ENCODE results near the gene CNTNAP2. TPM values are rescaled to one million over a fixed set of nuclear protein-coding genes. Genes with fewer than 3 reads are reported as not detected.

The CNTNAP2 gene
- total RNA-seq, 2 donors from 2014 or later = 3.5 to 4.0 TPM

- no peak for DNase-seq
- no peak for ATAC-seq
- intact Hi-C loops (cut with DNase I, micrococcal nuclease) = no loop called here
These were observed 1076.9 kb downstream of the CNTNAP2 start for GRCh38 chr7:147193476-147193875.

GRCh38 chr7:147196481-147196880 is 1079.9 kb downstream of the CNTNAP2 start:
- intact Hi-C loops (cut with DNase I, micrococcal nuclease) = no loop called here
- no peak for ATAC-seq
- DNase-seq = no peak

GRCh38 chr7:147197006-147197405 is 1080.4 kb downstream of the CNTNAP2 start:
- DNase-seq (no peak), ATAC-seq (no peak)

GRCh38 chr7:147199868-147200267 is 1083.3 kb downstream of the CNTNAP2 start:
- intact Hi-C loops (cut with DNase I, micrococcal nuclease) = no loop called here
- ATAC-seq = no peak
- DNase-seq = no peak

More at GRCh38 chr7:147197006-147197405, 1080.4 kb downstream of the CNTNAP2 start:
- intact Hi-C loops (cut with DNase I, micrococcal nuclease) = no loop called here

GRCh38 chr7:147207988-147208387 is 1091.4 kb downstream of the CNTNAP2 start:
- no peak for ATAC-seq
- DNase-seq = no peak
- intact Hi-C loops (cut with DNase I, micrococcal nuclease) = no loop called here

- intact Hi-C loops (cut with DNase I, micrococcal nuclease) = no loop called here
- ATAC-seq (no peak), DNase-seq (no peak)
These were observed 1114.7 kb downstream of the CNTNAP2 start for GRCh38 chr7:147231275-147231674.

- intact Hi-C loops (cut with DNase I, micrococcal nuclease) = no loop called here
- no peak for ATAC-seq
- DNase-seq = no peak
These were observed 1119.2 kb downstream of the CNTNAP2 start for GRCh38 chr7:147235645-147236382.

GRCh38 chr7:147240468-147240867 is 1123.9 kb downstream of the CNTNAP2 start:
- ATAC-seq (no peak), DNase-seq (no peak)
- intact Hi-C loops (cut with DNase I, micrococcal nuclease) = no loop called here

- DNase-seq (peak in 1 of 2 donors; percentile 21), ATAC-seq (peak; percentile 44)
- intact Hi-C loops (cut with DNase I, micrococcal nuclease) = no loop called here
These were observed 1128.7 kb downstream of the CNTNAP2 start for GRCh38 chr7:147245274-147245673.

- no peak for DNase-seq
- ATAC-seq = no peak
- intact Hi-C loops (cut with DNase I, micrococcal nuclease) = no loop called here
These were observed 1133.4 kb downstream of the CNTNAP2 start for GRCh38 chr7:147249956-147250355.

GRCh38 chr7:147251751-147252325 is 1135.2 kb downstream of the CNTNAP2 start:
- DNase-seq (no peak), ATAC-seq (no peak)
- intact Hi-C loops (cut with DNase I, micrococcal nuclease) = no loop called here

- ATAC-seq = no peak
- intact Hi-C loops (cut with DNase I, micrococcal nuclease) = no loop called here
- DNase-seq = no peak
These were observed 1145.1 kb downstream of the CNTNAP2 start for GRCh38 chr7:147261693-147262092.

- ATAC-seq (no peak), DNase-seq (no peak)
- intact Hi-C loops (cut with DNase I, micrococcal nuclease) = no loop called here
These were observed 1148.9 kb downstream of the CNTNAP2 start for GRCh38 chr7:147265528-147265927.

- intact Hi-C loops (cut with DNase I, micrococcal nuclease) = no loop called here
- DNase-seq = no peak
- ATAC-seq = no peak
These were observed 1159.5 kb downstream of the CNTNAP2 start for GRCh38 chr7:147276106-147276505.

GRCh38 chr7:147276783-147277370 is 1160.3 kb downstream of the CNTNAP2 start:
- intact Hi-C loops (cut with DNase I, micrococcal nuclease) = no loop called here
- DNase-seq (no peak), ATAC-seq (no peak)

- no peak for ATAC-seq
- intact Hi-C loops (cut with DNase I, micrococcal nuclease) = no loop called here
- no peak for DNase-seq
These were observed 1162.9 kb downstream of the CNTNAP2 start for GRCh38 chr7:147279514-147279913.

GRCh38 chr7:147279964-147280374 is 1163.4 kb downstream of the CNTNAP2 start:
- ATAC-seq = no peak
- intact Hi-C loops (cut with DNase I, micrococcal nuclease) = no loop called here
- DNase-seq = no peak

GRCh38 chr7:147282204-147282603 is 1165.6 kb downstream of the CNTNAP2 start:
- ATAC-seq = no peak
- intact Hi-C loops (cut with DNase I, micrococcal nuclease) = no loop called here
- no peak for DNase-seq

- intact Hi-C loops (cut with DNase I, micrococcal nuclease) = no loop called here
- no peak for DNase-seq
- no peak for ATAC-seq
These were observed 1179.6 kb downstream of the CNTNAP2 start for GRCh38 chr7:147296201-147296600.

GRCh38 chr7:147296986-147297385 is 1180.4 kb downstream of the CNTNAP2 start:
- ATAC-seq = no peak
- intact Hi-C loops (cut with DNase I, micrococcal nuclease) = no loop called here
- no peak for DNase-seq

All from left colon (tissue), 2 donors.